H9 (cell line): ENCODE data around the gene TNRC18. TPM values are rescaled to one million over a fixed set of nuclear protein-coding genes. Genes with fewer than 3 reads are reported as not detected.
A peak's percentile ranks its signal among the peaks of the same experiment; 100 is the strongest.

ENCODE experiments used
- DNase-seq: peaks from one replicate; pipeline ENCODE4 v3.0.0-alpha.2; 2017
- H2AFZ ChIP-seq: one replicate; pipeline ENCODE4 v1.6.1; 2013; ENCODE audit warnings: mild to moderate bottlenecking, low read length, control low read depth, moderate library complexity
- H2AK5ac ChIP-seq: 2 replicates; pipeline ENCODE4 v1.6.1; 2013; ENCODE audit warnings: low read length, control low read depth, mixed read lengths; ENCODE audit not compliant: insufficient read length
- H2BK120ac ChIP-seq: one replicate; pipeline ENCODE4 v1.6.1; 2013; ENCODE audit warnings: low read depth, mild to moderate bottlenecking, low read length, control low read depth, inconsistent platforms; ENCODE audit not compliant: poor library complexity, severe bottlenecking
- H2BK12ac ChIP-seq: 2 replicates; pipeline ENCODE4 v1.6.1; 2013; ENCODE audit warnings: low read length, control low read depth, mixed read lengths, low read depth; ENCODE audit not compliant: insufficient read length
- H2BK15ac ChIP-seq: 2 replicates; pipeline ENCODE4 v1.6.1; 2013; ENCODE audit warnings: low read depth, low read length, control low read depth
- H2BK20ac ChIP-seq: one replicate; pipeline ENCODE4 v1.6.1; 2013; ENCODE audit warnings: low read depth, mild to moderate bottlenecking, low read length, control low read depth, inconsistent platforms; ENCODE audit not compliant: poor library complexity, severe bottlenecking
- H2BK5ac ChIP-seq: 2 replicates; pipeline ENCODE4 v1.6.1; 2013; ENCODE audit warnings: low read length, control low read depth, mixed read lengths; ENCODE audit not compliant: insufficient read length
- H3K14ac ChIP-seq: 2 replicates; pipeline ENCODE4 v1.6.1; 2013; ENCODE audit warnings: low read length, control low read depth; ENCODE audit not compliant: insufficient read depth
- H3K18ac ChIP-seq: 2 replicates; pipeline ENCODE4 v1.6.1; 2013; ENCODE audit warnings: low read depth, mild to moderate bottlenecking, mixed read lengths, low read length, control low read depth; ENCODE audit not compliant: insufficient read length
- H3K23ac ChIP-seq: 2 replicates; pipeline ENCODE4 v1.6.1; 2013; ENCODE audit warnings: low read length, control low read depth, mixed read lengths, low read depth; ENCODE audit not compliant: insufficient read length
- H3K23me2 ChIP-seq: 2 replicates; pipeline ENCODE4 v1.6.1; 2013; ENCODE audit warnings: low read depth, mild to moderate bottlenecking, mixed read lengths, low read length, control low read depth; ENCODE audit not compliant: insufficient read length, poor library complexity, severe bottlenecking
- H3K27ac ChIP-seq: 2 replicates; pipeline ENCODE4 v1.5.1; 2013; ENCODE audit warnings: low read length, control low read depth, mixed read lengths, low read depth; ENCODE audit not compliant: insufficient read length
- H3K27me3 ChIP-seq: 2 replicates; pipeline ENCODE4 v1.6.1; 2013; ENCODE audit warnings: low read length, control low read depth, inconsistent platforms; ENCODE audit not compliant: insufficient read depth
- H3K4ac ChIP-seq: 2 replicates; pipeline ENCODE4 v1.6.1; 2013; ENCODE audit warnings: low read depth, mild to moderate bottlenecking, control low read depth, inconsistent platforms, low read length, moderate library complexity
- H3K4me1 ChIP-seq: 2 replicates; pipeline ENCODE4 v1.6.1; 2013; ENCODE audit warnings: low read length, control low read depth, inconsistent platforms; ENCODE audit not compliant: insufficient read depth
- H3K4me2 ChIP-seq: 2 replicates; pipeline ENCODE4 v1.6.1; 2013; ENCODE audit warnings: low read length, control low read depth, mixed read lengths; ENCODE audit not compliant: insufficient read length, insufficient read depth
- H3K56ac ChIP-seq: 2 replicates; pipeline ENCODE4 v1.6.1; 2013; ENCODE audit warnings: low read depth, mild to moderate bottlenecking, mixed read lengths, low read length, control low read depth; ENCODE audit not compliant: insufficient read length
- H3K79me1 ChIP-seq: 2 replicates; pipeline ENCODE4 v1.6.1; 2013; ENCODE audit warnings: low read depth, mild to moderate bottlenecking, moderate library complexity, low read length, control low read depth, inconsistent platforms; ENCODE audit not compliant: insufficient read depth, poor library complexity, severe bottlenecking
- H3K79me2 ChIP-seq: 2 replicates; pipeline ENCODE4 v1.6.1; 2013; ENCODE audit warnings: low read length, control low read depth, inconsistent platforms; ENCODE audit not compliant: insufficient read depth
- H3K9ac ChIP-seq: 2 replicates; pipeline ENCODE4 v1.6.1; 2013; ENCODE audit warnings: low read length, control low read depth, mixed read lengths; ENCODE audit not compliant: insufficient read length; ENCODE audit errors: extremely low read depth
- H3K9me3 ChIP-seq: one replicate; pipeline ENCODE4 v1.6.1; 2013; ENCODE audit warnings: low read depth, low read length, inconsistent platforms; ENCODE audit not compliant: control insufficient read depth
- H3T11ph ChIP-seq: one replicate; pipeline ENCODE4 v1.6.1; 2013; ENCODE audit warnings: mild to moderate bottlenecking, low read length, control low read depth, inconsistent platforms
- H4K20me1 ChIP-seq: one replicate; pipeline ENCODE4 v1.6.1; 2013; ENCODE audit not compliant: control insufficient read depth, insufficient read length, insufficient read depth
- H4K5ac ChIP-seq: 2 replicates; pipeline ENCODE4 v1.6.1; 2013; ENCODE audit warnings: low read depth, mild to moderate bottlenecking, mixed read lengths, low read length, control low read depth; ENCODE audit not compliant: insufficient read length
- H4K8ac ChIP-seq: replicated peaks from 2 replicates; pipeline ENCODE4 v1.6.1; 2013; ENCODE audit warnings: low read length, control low read depth, mixed read lengths, low read depth; ENCODE audit not compliant: insufficient read length
- H4K91ac ChIP-seq: 2 replicates; pipeline ENCODE4 v1.6.1; 2013; ENCODE audit warnings: low read depth, mild to moderate bottlenecking, moderate library complexity, mixed read lengths, low read length, control low read depth; ENCODE audit not compliant: insufficient read length
- H3K27ac Mint-ChIP-seq, 3 experiments: 2 replicates in 2 of 3; 3 replicates in 1 of 3; pipeline ENCODE4 v1.8.0; 2020 to 2021; ENCODE audit warnings: mixed read lengths in 3 of 3, mild to moderate bottlenecking in 1 of 3, moderate library complexity in 1 of 3
- H3K27me3 Mint-ChIP-seq: 2 replicates; pipeline ENCODE4 v1.8.0; 2021; ENCODE audit warnings: low read depth, mild to moderate bottlenecking, moderate library complexity, mixed read lengths
- H3K36me3 Mint-ChIP-seq, 3 experiments: 2 replicates in 2 of 3; 3 replicates in 1 of 3; pipeline ENCODE4 v1.8.0; 2020 to 2021; ENCODE audit warnings: low read depth in 3 of 3, mixed read lengths in 3 of 3; ENCODE audit not compliant: insufficient read depth in 1 of 3
- H3K4me1 Mint-ChIP-seq, 2 experiments: 2 replicates each; pipeline ENCODE4 v1.8.0; 2020; ENCODE audit warnings: mixed read lengths in 2 of 2
- H3K4me3 Mint-ChIP-seq, 2 experiments: 2 replicates in 1 of 2; 3 replicates in 1 of 2; pipeline ENCODE4 v1.8.0; 2020 to 2021; ENCODE audit warnings: mild to moderate bottlenecking in 2 of 2, mixed read lengths in 2 of 2, moderate library complexity in 1 of 2
- H3K9me3 Mint-ChIP-seq, 2 experiments: 2 replicates in 1 of 2; 3 replicates in 1 of 2; pipeline ENCODE4 v1.8.0; 2020; ENCODE audit warnings: mild to moderate bottlenecking in 2 of 2, mixed read lengths in 2 of 2, moderate library complexity in 1 of 2
- CTCF ChIP-seq: fragments of 200-600 bp; sonication (generic); conservative IDR thresholded peaks from 3 replicates; pipeline ENCODE4 v1.8.0; 2021; ENCODE audit warnings: antibody characterized with exemption, mild to moderate bottlenecking
- WGBS: extraction: QIAGEN DNeasy Blood & Tissue Kit; methylation state at CpG from one replicate; pipeline ENCODE4 v1.1.7; 2013; ENCODE audit warnings: missing lambda C conversion rate, low lambda C conversion rate, mixed read lengths; ENCODE audit not compliant: insufficient read length; ENCODE audit errors: extremely low coverage; 5-methylcytosine and 5-hydroxymethylcytosine counted together
- total RNA-seq: library from RNA; stranded (reverse); gene quantifications from 2 replicates; pipeline ENCODE4 v1.2.1, GENCODE V29; 2021

The TNRC18 gene
- total RNA-seq, 1 experiment from 2014 or later = 21.2 TPM

DNA sequence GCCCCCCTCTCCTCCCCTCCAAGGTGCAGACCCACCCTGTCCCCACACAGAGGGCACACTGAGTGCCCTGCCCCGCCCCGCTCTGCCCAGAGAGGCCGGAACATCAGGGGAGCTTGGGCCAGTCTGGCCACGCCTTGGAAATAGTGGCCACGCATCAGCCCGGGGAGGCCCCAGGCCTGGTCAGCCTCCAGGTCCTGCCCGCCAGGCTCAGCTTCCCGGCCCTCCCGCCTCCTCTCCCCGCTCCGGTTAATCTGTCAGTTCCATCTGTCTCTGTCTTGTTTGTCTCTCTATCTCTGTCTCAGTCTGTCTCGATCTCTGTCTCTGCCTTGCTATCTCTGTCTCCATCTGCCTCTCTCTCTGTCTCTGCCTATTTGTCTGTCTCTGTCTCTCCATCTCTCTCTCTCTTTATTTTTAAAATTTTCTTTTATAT lies 28.9 kb upstream of the TNRC18 start:
- no peak overlapping the region for H2BK120ac ChIP-seq

More for the DNA sequence above, 28.9 kb upstream of the TNRC18 start:
- no peak overlapping the region for H3K4me2 ChIP-seq
- Mint-ChIP-seq H3K27ac (peak overlapping the region in 1 of 3 experiments; percentile 75; a peak in 2 of 7 replicates), H3K4me1 (peaks cover 18 to 24% of the 10 kb centered on the region in 2 experiments), H3K4me3 (no peak overlapping the region), H3K9me3 (no peaks in the 10 kb centered on the region), H3K36me3 (no peaks in the 10 kb centered on the region), H3K27me3 (peaks cover 11% of the 10 kb centered on the region)
- H4K8ac ChIP-seq = no peak overlapping the region
- no peaks in the 10 kb centered on the region for H3K79me1 ChIP-seq
- H3K4me1 ChIP-seq = no peaks in the 10 kb centered on the region
- no peak overlapping the region for H3K27ac ChIP-seq
- H3K9me3 ChIP-seq = no peaks in the 10 kb centered on the region
- H3K23ac ChIP-seq = no peak overlapping the region
- no peak overlapping the region for H3K56ac ChIP-seq
- H2BK15ac ChIP-seq = no peak overlapping the region
- no peak overlapping the region for H2AFZ ChIP-seq
- H3K23me2 ChIP-seq = no peaks in the 10 kb centered on the region
- no peak overlapping the region for H2BK12ac ChIP-seq
- no peak overlapping the region for H3K14ac ChIP-seq
- H3K9ac ChIP-seq = no peak overlapping the region
- H3K18ac ChIP-seq = no peak overlapping the region
- no peaks in the 10 kb centered on the region for H4K20me1 ChIP-seq
- no peak overlapping the region for H3K4ac ChIP-seq
- TF ChIP-seq CTCF = no peak
- H2BK20ac ChIP-seq = no peak overlapping the region
- no peaks in the 10 kb centered on the region for H3K79me2 ChIP-seq
- H3K27me3 ChIP-seq = no peaks in the 10 kb centered on the region
- H3T11ph ChIP-seq = no peak overlapping the region
- no CpG with 5 or more reads among the region's 12 CpGs for WGBS
- no peak overlapping the region for H2BK5ac ChIP-seq
- DNase-seq = no peak
- H2AK5ac ChIP-seq = no peak overlapping the region
- no peak overlapping the region for H4K5ac ChIP-seq
- H4K91ac ChIP-seq = no peak overlapping the region
